IPS DF 6.9 (cell line): Measurements from ENCODE around the gene MND1.

Source experiments
- DNase-seq: peaks from one replicate; pipeline ENCODE4 v3.0.0-alpha.2; 2013; ENCODE audit warnings: low read depth, low spot score
- H3K27ac ChIP-seq: one replicate; pipeline ENCODE4 v1.5.1; 2013; ENCODE audit warnings: low read length, control low read depth
- H3K27me3 ChIP-seq: 2 replicates; pipeline ENCODE4 v1.6.1; 2013; ENCODE audit warnings: mild to moderate bottlenecking, low read length; ENCODE audit not compliant: control insufficient read depth, insufficient read depth
- H3K36me3 ChIP-seq: 2 replicates; pipeline ENCODE4 v1.6.1; 2013; ENCODE audit warnings: low read length; ENCODE audit not compliant: control insufficient read depth, insufficient read depth
- H3K4me1 ChIP-seq: 2 replicates; pipeline ENCODE4 v1.6.1; 2013; ENCODE audit warnings: low read length; ENCODE audit not compliant: control insufficient read depth, insufficient read depth
- H3K4me3 ChIP-seq: 2 replicates; pipeline ENCODE4 v1.5.1; 2013; ENCODE audit warnings: mild to moderate bottlenecking, low read length
- H3K9me3 ChIP-seq: 2 replicates; pipeline ENCODE4 v1.6.1; 2013; ENCODE audit warnings: low read length, inconsistent platforms; ENCODE audit not compliant: control insufficient read depth, insufficient read depth
- WGBS: extraction: QIAGEN DNeasy Blood & Tissue Kit; methylation state at CpG from one replicate; pipeline ENCODE4 v1.1.7; 2013; ENCODE audit warnings: mixed read lengths, missing lambda C conversion rate; ENCODE audit not compliant: insufficient read length, insufficient coverage; 5-methylcytosine and 5-hydroxymethylcytosine counted together

The MND1 gene

GRCh38 chr4:153346563-153346962 is 2.1 kb downstream of the MND1 start:
- Histone ChIP-seq H3K27me3 (no peaks in the 10 kb centered on the region), H3K9me3 (no peaks in the 10 kb centered on the region), H3K36me3 (no peaks in the 10 kb centered on the region), H3K27ac (no peak overlapping the region), H3K4me1 (no peaks in the 10 kb centered on the region; the same call in 1 of the 2 replicates), H3K4me3 (no peak overlapping the region)
- no CpG with 5 or more reads among the region's 5 CpGs for WGBS
- DNase-seq: no peak

- no peaks in the 10 kb centered on the region for H3K36me3 ChIP-seq
- no peak for DNase-seq
- H3K4me3 ChIP-seq: no peak overlapping the region
- no peak overlapping the region for H3K27ac ChIP-seq
- H3K4me1 ChIP-seq: no peaks in the 10 kb centered on the region; the same call in 1 of the 2 replicates
- H3K27me3 ChIP-seq: no peaks in the 10 kb centered on the region
- no peaks in the 10 kb centered on the region for H3K9me3 ChIP-seq
Observed at GRCh38 chr4:153347117-153347516, 2.6 kb downstream of the MND1 start.

GRCh38 chr4:153348006-153348405 is 3.5 kb downstream of the MND1 start:
- no peaks in the 10 kb centered on the region for H3K27me3 ChIP-seq
- no peaks in the 10 kb centered on the region for H3K36me3 ChIP-seq
- no peak for DNase-seq
- no CpG with 5 or more reads among the region's 4 CpGs for WGBS
- H3K4me1 ChIP-seq: no peaks in the 10 kb centered on the region; the same call in 1 of the 2 replicates
- no peaks in the 10 kb centered on the region for H3K9me3 ChIP-seq
- H3K4me3 ChIP-seq: no peak overlapping the region
- no peak overlapping the region for H3K27ac ChIP-seq

- Histone ChIP-seq H3K27ac (no peak overlapping the region), H3K4me1 (no peaks in the 10 kb centered on the region; the same call in 1 of the 2 replicates), H3K27me3 (no peaks in the 10 kb centered on the region), H3K36me3 (no peaks in the 10 kb centered on the region), H3K9me3 (no peaks in the 10 kb centered on the region), H3K4me3 (no peak overlapping the region)
- DNase-seq: no peak
- no CpG with 5 or more reads among the region's 1 CpG for WGBS
Observed at GRCh38 chr4:153349206-153349805, 4.8 kb downstream of the MND1 start.

GRCh38 chr4:153362184-153362583 is 17.7 kb downstream of the MND1 start:
- no peak for DNase-seq
- H3K9me3 ChIP-seq: no peaks in the 10 kb centered on the region
- H3K27ac ChIP-seq: no peak overlapping the region
- H3K4me3 ChIP-seq: no peak overlapping the region
- H3K36me3 ChIP-seq: no peaks in the 10 kb centered on the region
- WGBS: no CpG with 5 or more reads among the region's 3 CpGs
- no peaks in the 10 kb centered on the region for H3K4me1 ChIP-seq
- no peaks in the 10 kb centered on the region for H3K27me3 ChIP-seq

- Histone ChIP-seq H3K27me3 (no peaks in the 10 kb centered on the region), H3K27ac (no peak overlapping the region), H3K9me3 (no peaks in the 10 kb centered on the region), H3K4me3 (no peak overlapping the region), H3K36me3 (no peaks in the 10 kb centered on the region), H3K4me1 (no peaks in the 10 kb centered on the region)
- WGBS: no CpG with 5 or more reads among the region's 4 CpGs
- no peak for DNase-seq
Observed at GRCh38 chr4:153364061-153364460, 19.6 kb downstream of the MND1 start.

- Histone ChIP-seq H3K4me3 (no peak overlapping the region), H3K27me3 (no peaks in the 10 kb centered on the region), H3K9me3 (no peaks in the 10 kb centered on the region), H3K36me3 (no peaks in the 10 kb centered on the region), H3K27ac (no peak overlapping the region), H3K4me1 (no peaks in the 10 kb centered on the region)
- WGBS: no CpG with 5 or more reads among the region's 2 CpGs
- no peak for DNase-seq
Observed at GRCh38 chr4:153365003-153365402, 20.5 kb downstream of the MND1 start.

GRCh38 chr4:153366486-153366885 is 22.0 kb downstream of the MND1 start:
- DNase-seq: no peak
- Histone ChIP-seq H3K27ac (no peak overlapping the region), H3K4me1 (no peaks in the 10 kb centered on the region), H3K9me3 (no peaks in the 10 kb centered on the region), H3K36me3 (no peaks in the 10 kb centered on the region; the same call in 1 of the 2 replicates), H3K4me3 (no peak overlapping the region), H3K27me3 (no peaks in the 10 kb centered on the region)
- WGBS: no CpG with 5 or more reads among the region's 1 CpG

GRCh38 chr4:153367092-153367491 is 22.6 kb downstream of the MND1 start:
- Histone ChIP-seq H3K4me3 (no peak overlapping the region), H3K27me3 (no peaks in the 10 kb centered on the region), H3K9me3 (no peaks in the 10 kb centered on the region), H3K27ac (no peak overlapping the region), H3K36me3 (no peaks in the 10 kb centered on the region; the same call in 1 of the 2 replicates), H3K4me1 (no peaks in the 10 kb centered on the region)
- no CpG with 5 or more reads among the region's 1 CpG for WGBS
- no peak for DNase-seq

- Histone ChIP-seq H3K36me3 (no peaks in the 10 kb centered on the region; the same call in 1 of the 2 replicates), H3K27me3 (no peaks in the 10 kb centered on the region), H3K4me1 (no peaks in the 10 kb centered on the region), H3K4me3 (no peak overlapping the region), H3K27ac (no peak overlapping the region), H3K9me3 (no peaks in the 10 kb centered on the region)
- no peak for DNase-seq
- no CpG with 5 or more reads among the region's 1 CpG for WGBS
Observed at GRCh38 chr4:153369021-153369420, 24.5 kb downstream of the MND1 start.

- no peaks in the 10 kb centered on the region; the same call in 1 of the 2 replicates for H3K36me3 ChIP-seq
- H3K9me3 ChIP-seq: no peaks in the 10 kb centered on the region
- H3K27me3 ChIP-seq: no peaks in the 10 kb centered on the region
- no CpG with 5 or more reads among the region's 6 CpGs for WGBS
- no peaks in the 10 kb centered on the region for H3K4me1 ChIP-seq
- H3K27ac ChIP-seq: no peak overlapping the region
- no peak for DNase-seq
- H3K4me3 ChIP-seq: no peak overlapping the region
Observed at GRCh38 chr4:153371701-153372234, 27.3 kb downstream of the MND1 start.
